CD14-positive monocyte (primary cell): ENCODE measurements around the gene COL9A2. TPM values are rescaled to one million over a fixed set of nuclear protein-coding genes. Genes with fewer than 3 reads are reported as not detected.

Source experiments
- DNase-seq, 3 donors: peaks; one replicate each; pipeline ENCODE4 v3.0.0-alpha.2; 2011 to 2022
- H2AFZ ChIP-seq: 2 replicates; pipeline ENCODE4 v1.6.0; 2012; ENCODE audit warnings: mild to moderate bottlenecking, low read depth, low read length, inconsistent platforms; ENCODE audit not compliant: insufficient read depth, poor library complexity, severe bottlenecking
- H3K27ac ChIP-seq, 2 donors: 1 replicate in 1 of 2; 2 replicates in 1 of 2; pipeline ENCODE4 v1.5.1; 2012 to 2013; ENCODE audit warnings: low read length in 2 of 2, control low read depth in 1 of 2, inconsistent platforms in 1 of 2, low read depth in 1 of 2, mild to moderate bottlenecking in 1 of 2
- H3K27me3 ChIP-seq, 2 donors: one replicate each; pipeline versions ENCODE4 v1.6.0 to v1.6.1; 2011 to 2013; ENCODE audit warnings: low read length in 2 of 2; ENCODE audit not compliant: control insufficient read depth in 2 of 2, insufficient read depth in 2 of 2
- H3K36me3 ChIP-seq, 2 donors: replicated peaks in 1 of 2; 1 replicate in 1 of 2; 2 replicates in 1 of 2; pipeline versions ENCODE4 v1.5.1 to v1.6.1; 2012 to 2013; ENCODE audit warnings: low read length in 2 of 2, control low read depth in 1 of 2, inconsistent platforms in 1 of 2, mild to moderate bottlenecking in 1 of 2; ENCODE audit not compliant: insufficient read depth in 2 of 2, control insufficient read depth in 1 of 2
- H3K4me1 ChIP-seq, 2 donors: 1 replicate in 1 of 2; 2 replicates in 1 of 2; pipeline versions ENCODE4 v1.5.1 to v1.6.1; 2012 to 2013; ENCODE audit warnings: low read length in 2 of 2, control low read depth in 1 of 2, inconsistent platforms in 1 of 2, mild to moderate bottlenecking in 1 of 2, moderate library complexity in 1 of 2; ENCODE audit not compliant: insufficient read depth in 2 of 2, control insufficient read depth in 1 of 2
- H3K4me2 ChIP-seq: replicated peaks from 2 replicates; pipeline ENCODE3; 2012; ENCODE audit warnings: low read length, moderate library complexity, mild to moderate bottlenecking; ENCODE audit not compliant: poor library complexity, severe bottlenecking; ENCODE audit errors: extremely low read depth
- H3K4me3 ChIP-seq, 3 experiments: fragments of 200-600 bp in 1 of 3; sonication (generic) in 1 of 3; replicated peaks in 1 of 3; 1 replicate in 2 of 3; 2 replicates in 1 of 3; pipeline ENCODE4 v1.5.1; 2011 to 2013; ENCODE audit warnings: low read length in 3 of 3, mild to moderate bottlenecking in 3 of 3, control low read depth in 2 of 3, low read depth in 2 of 3, inconsistent platforms in 1 of 3, moderate library complexity in 1 of 3
- H3K79me2 ChIP-seq: 2 replicates; pipeline ENCODE4 v1.6.0; 2012; ENCODE audit warnings: mild to moderate bottlenecking, control low read depth, inconsistent platforms, low read length, moderate library complexity; ENCODE audit not compliant: insufficient read depth
- H3K9ac ChIP-seq: 2 replicates; pipeline ENCODE4 v1.6.0; 2017; ENCODE audit warnings: low read length, mild to moderate bottlenecking; ENCODE audit not compliant: insufficient read depth, poor library complexity, severe bottlenecking
- H3K9me3 ChIP-seq, 2 donors: replicated peaks in 1 of 2; 1 replicate in 1 of 2; 2 replicates in 1 of 2; pipeline versions ENCODE4 v1.5.1 to v1.6.1; 2012 to 2013; ENCODE audit warnings: low read length in 2 of 2, control low read depth in 1 of 2; ENCODE audit not compliant: control insufficient read depth in 1 of 2, insufficient read depth in 1 of 2
- H4K20me1 ChIP-seq: 2 replicates; pipeline ENCODE4 v1.6.0; 2012; ENCODE audit warnings: mild to moderate bottlenecking, low read length, control low read depth, moderate library complexity; ENCODE audit not compliant: insufficient read depth
- H3K27ac Mint-ChIP-seq, 7 donors: one replicate each; pipeline ENCODE4 v1.8.0; 2020; ENCODE audit warnings: mild to moderate bottlenecking in 7 of 7, mixed read lengths in 7 of 7, moderate library complexity in 6 of 7, inconsistent platforms in 2 of 7
- H3K27me3 Mint-ChIP-seq, 3 donors: one replicate each; pipeline ENCODE4 v1.8.0; 2021 to 2022; ENCODE audit warnings: low read depth in 3 of 3, mild to moderate bottlenecking in 3 of 3, mixed read lengths in 3 of 3, moderate library complexity in 3 of 3, inconsistent platforms in 1 of 3
- H3K36me3 Mint-ChIP-seq, 2 donors: one replicate each; pipeline ENCODE4 v1.8.0; 2020; ENCODE audit warnings: mixed read lengths in 2 of 2, inconsistent platforms in 1 of 2, mild to moderate bottlenecking in 1 of 2
- H3K4me1 Mint-ChIP-seq: one replicate; pipeline ENCODE4 v1.8.0; 2020; ENCODE audit warnings: mild to moderate bottlenecking, mixed read lengths
- H3K4me3 Mint-ChIP-seq, 2 donors: one replicate each; pipeline ENCODE4 v1.8.0; 2020; ENCODE audit warnings: mild to moderate bottlenecking in 2 of 2, mixed read lengths in 2 of 2, moderate library complexity in 1 of 2
- H3K9me3 Mint-ChIP-seq, 7 donors: one replicate each; pipeline ENCODE4 v1.8.0; 2020 to 2022; ENCODE audit warnings: mixed read lengths in 7 of 7, mild to moderate bottlenecking in 6 of 7, moderate library complexity in 6 of 7, inconsistent platforms in 2 of 7
- CTCF ChIP-seq: fragments of 200-600 bp; IDR thresholded peaks from one replicate; pipeline ENCODE4 v1.8.0; 2022; ENCODE audit warnings: antibody characterized with exemption, mild to moderate bottlenecking
- WGBS: methylation state at CpG from one replicate; pipeline ENCODE4 v1.1.5; 2013; ENCODE audit warnings: missing lambda C conversion rate; ENCODE audit not compliant: insufficient coverage; 5-methylcytosine and 5-hydroxymethylcytosine counted together
- intact Hi-C, 2 donors: fragments of 100-400 bp; cut with micrococcal nuclease; formaldehyde crosslinking; loops; one replicate each; pipeline versions ENCODE4 v1.15.0 to v1.15.1; 2023
- polyA plus RNA-seq, 3 donors: library from polyadenylated mRNA; depleted of rRNA in 1 of 3; unstranded in 2 of 3; stranded (reverse) in 1 of 3; fragments of 300-500 nt in 2 of 3; fragments of >200 nt in 1 of 3; fragmentation: Illumina TruSeq in 2 of 3; gene quantifications; 1 replicate in 2 of 3; 2 replicates in 1 of 3; pipeline ENCODE4 v1.2.3, GENCODE V29; 2012 to 2021

The COL9A2 gene
- polyA plus RNA-seq, 3 donors, result 2.0 to 24.3 (median 2.6) TPM

DNA sequence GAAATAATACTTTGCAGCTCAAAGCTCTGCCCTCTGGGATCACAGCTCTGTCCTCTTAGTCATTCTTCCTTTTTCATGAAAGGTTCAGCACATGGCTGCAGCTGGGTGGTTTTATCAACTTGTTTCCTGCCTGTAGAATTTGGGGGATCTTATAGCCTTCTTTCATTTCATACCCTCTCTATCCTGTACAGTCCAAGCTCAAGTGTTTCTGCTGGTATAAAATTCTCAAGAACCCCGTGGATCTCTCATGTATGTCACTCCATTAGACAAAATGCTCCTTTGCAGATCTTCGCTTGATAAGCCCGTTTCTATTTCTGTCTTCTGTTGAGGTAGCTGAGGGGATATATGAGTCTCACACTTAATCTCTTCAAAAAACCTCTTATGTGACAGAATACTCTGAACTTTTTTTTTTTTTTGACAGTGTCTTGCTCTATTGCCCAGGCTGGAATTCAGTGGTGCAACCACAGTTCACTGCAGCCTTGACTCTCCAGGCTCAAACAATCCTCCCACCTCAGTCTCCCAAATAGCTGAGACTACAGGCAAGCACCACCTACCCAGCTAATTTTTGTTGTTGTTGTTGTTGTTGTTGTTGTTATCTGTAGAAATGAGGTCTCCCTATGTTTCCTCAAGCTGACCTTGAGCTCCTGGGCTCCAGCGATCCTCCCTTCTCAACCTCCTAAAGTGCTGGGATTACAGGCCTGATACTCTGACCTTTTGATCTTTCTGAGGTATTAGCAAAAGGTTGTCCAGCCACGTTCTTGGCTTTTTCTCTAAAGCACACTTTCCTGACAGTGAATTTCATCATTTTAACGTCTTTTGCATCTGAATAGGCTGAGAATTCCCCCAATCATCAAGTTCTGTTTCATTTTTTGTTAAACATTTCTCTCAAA is 24.6 kb upstream of the COL9A2 start:
- TF ChIP-seq CTCF, result no peak
- 0% methylated on average over 2 of the region's 6 CpGs for WGBS
- H3K27ac ChIP-seq, result peak overlapping the region; percentile 80 to 93
- peaks cover 23% of the 10 kb centered on the region for H3K79me2 ChIP-seq
- no peaks in the 10 kb centered on the region for H3K36me3 ChIP-seq
- Mint-ChIP-seq H3K4me1 (peaks cover 76% of the 10 kb centered on the region), H3K9me3 (peaks cover 5 to 13% (median 7%) of the 10 kb centered on the region in 7 donors), H3K27me3 (peaks cover 0 to 13% (median 1%) of the 10 kb centered on the region in 3 donors), H3K4me3 (peak overlapping the region; percentile 51 to 75), H3K36me3 (peaks cover 6 to 10% of the 10 kb centered on the region in 2 donors), H3K27ac (peak overlapping the region; percentile 91 to 98 (median 96))
- peaks cover 0 to 5% of the 10 kb centered on the region in 2 donors for H3K9me3 ChIP-seq
- H4K20me1 ChIP-seq, result no peaks in the 10 kb centered on the region
- H2AFZ ChIP-seq, result no peak overlapping the region
- H3K4me2 ChIP-seq, result peak overlapping the region; percentile 45
- H3K9ac ChIP-seq, result peak overlapping the region; percentile 33
- peak; percentile 50 to 73 (median 71) for DNase-seq
- peaks cover 73 to 78% of the 10 kb centered on the region in 2 donors for H3K4me1 ChIP-seq
- intact Hi-C loops, result loop anchor here (5.0 kb wide), 3 partner anchors 51 to 244 kb away; partner anchors contain the start of gene PPT1 (in 1 of the 2)
- peak overlapping the region in 1 of 3 experiments; percentile 75 for H3K4me3 ChIP-seq
- no peaks in the 10 kb centered on the region for H3K27me3 ChIP-seq

GRCh38 chr1:40339420-40340323 is 22.6 kb upstream of the COL9A2 start:
- peak in 2 of 3 donors; percentile 55 to 57 for DNase-seq
- no peaks in the 10 kb centered on the region for H3K27me3 ChIP-seq
- peaks cover 0 to 9% (median 4%) of the 10 kb centered on the region in 3 donors for H3K27me3 Mint-ChIP-seq
- peak overlapping the region in 1 of 3 experiments; percentile 75 for H3K4me3 ChIP-seq
- intact Hi-C loops, result loop anchor here (5.0 kb wide), 4 partner anchors 53 to 242 kb away; partner anchors contain the start of gene PPT1 (in 1 of the 2)
- peak overlapping the region; percentile 78 to 92 for H3K4me3 Mint-ChIP-seq
- H3K79me2 ChIP-seq, result peaks cover 6% of the 10 kb centered on the region
- peak overlapping the region; percentile 63 to 93 for H3K27ac ChIP-seq
- H3K9me3 Mint-ChIP-seq, result peaks cover 5 to 13% (median 7%) of the 10 kb centered on the region in 7 donors
- 37% methylated on average over 6 of the region's 6 CpGs for WGBS
- H2AFZ ChIP-seq, result peak overlapping the region; percentile 70
- H3K9me3 ChIP-seq, result peaks cover 0 to 5% of the 10 kb centered on the region in 2 donors
- TF ChIP-seq CTCF, result no peak
- peak overlapping the region; percentile 77 for H3K4me2 ChIP-seq
- H3K4me1 Mint-ChIP-seq, result peaks cover 62% of the 10 kb centered on the region
- peaks cover 5 to 6% of the 10 kb centered on the region in 2 donors for H3K36me3 Mint-ChIP-seq
- peaks cover 61 to 63% of the 10 kb centered on the region in 2 donors for H3K4me1 ChIP-seq
- H3K9ac ChIP-seq, result peak overlapping the region; percentile 52
- H3K36me3 ChIP-seq, result no peaks in the 10 kb centered on the region
- peak overlapping the region; percentile 91 to 98 (median 96) for H3K27ac Mint-ChIP-seq
- H4K20me1 ChIP-seq, result no peaks in the 10 kb centered on the region
